H1 (cell line): ENCODE data around the gene CBFA2T2. TPM values are rescaled to one million over a fixed set of nuclear protein-coding genes. Genes with fewer than 3 reads are reported as not detected.

Source experiments
- CTCF ChIA-PET: fragments of 300-600 bp; sonication (Branson Sonifier 250); formaldehyde crosslinking; loops from one replicate; lab custom pipeline; 2021; ENCODE audit not compliant: partially characterized antibody; lab: Charles Lee
- POLR2A ChIA-PET: fragments of 300-600 bp; sonication (Branson Sonifier 250); formaldehyde crosslinking; loops from one replicate; lab custom pipeline; 2021; ENCODE audit warnings: inconsistent platforms; ENCODE audit not compliant: partially characterized antibody; lab: Charles Lee
- DNase-seq, 2 experiments: peaks; one replicate each; pipeline versions ENCODE4 v3.0.0 to v3.0.0-alpha.2; 2010 to 2022; ENCODE audit warnings: low spot score in 2 of 2, low read depth in 1 of 2, mixed read lengths in 1 of 2
- FAIRE-seq: peaks from 2 replicates; lab custom pipeline; 2011; peaks lifted over from hg19 to GRCh38; lab: Jason Lieb, UNC
- H2AFZ ChIP-seq: 2 replicates; pipeline ENCODE4 v1.8.1; 2012; ENCODE audit warnings: low read length, inconsistent platforms
- H2AK5ac ChIP-seq: 2 replicates; pipeline ENCODE4 v1.6.1; 2013; ENCODE audit warnings: low read depth, low read length
- H2BK120ac ChIP-seq: replicated peaks from 2 replicates; pipeline ENCODE3; 2013; ENCODE audit warnings: low read depth, low read length, inconsistent platforms
- H2BK12ac ChIP-seq: 2 replicates; pipeline ENCODE4 v1.6.1; 2013; ENCODE audit warnings: low read depth, low read length
- H2BK15ac ChIP-seq: 2 replicates; pipeline ENCODE4 v1.6.1; 2013; ENCODE audit warnings: low read length
- H2BK20ac ChIP-seq: 2 replicates; pipeline ENCODE4 v1.6.1; 2013; ENCODE audit warnings: low read length
- H2BK5ac ChIP-seq: 2 replicates; pipeline ENCODE4 v1.6.1; 2013; ENCODE audit warnings: low read depth, low read length
- H3K14ac ChIP-seq: 2 replicates; pipeline ENCODE4 v1.6.1; 2013; ENCODE audit warnings: inconsistent platforms; ENCODE audit not compliant: insufficient read length
- H3K18ac ChIP-seq: 2 replicates; pipeline ENCODE4 v1.6.1; 2013; ENCODE audit warnings: low read length; ENCODE audit errors: extremely low read depth
- H3K23ac ChIP-seq: 2 replicates; pipeline ENCODE4 v1.6.1; 2013; ENCODE audit warnings: inconsistent platforms; ENCODE audit not compliant: insufficient read length
- H3K23me2 ChIP-seq: 2 replicates; pipeline ENCODE4 v1.6.1; 2013; ENCODE audit warnings: low read depth, low read length
- H3K27ac ChIP-seq: 2 replicates; pipeline ENCODE4 v1.6.1; 2011; ENCODE audit warnings: low read depth, low read length, inconsistent platforms
- H3K27me3 ChIP-seq, 4 experiments: replicated peaks in 1 of 4; 1 replicate in 1 of 4; 2 replicates in 3 of 4; pipeline versions ENCODE4 v1.6.1 to v1.8.1; 2011 to 2013; ENCODE audit warnings: low read length in 3 of 4, mild to moderate bottlenecking in 3 of 4, inconsistent platforms in 2 of 4, mixed read lengths in 2 of 4, moderate library complexity in 1 of 4; ENCODE audit not compliant: control insufficient read depth in 3 of 4, insufficient read depth in 3 of 4; ENCODE audit errors: extremely low read depth in 1 of 4
- H3K36me3 ChIP-seq, 4 experiments: 2 replicates each; pipeline versions ENCODE4 v1.6.1 to v1.8.1; 2011 to 2013; ENCODE audit warnings: mild to moderate bottlenecking in 4 of 4, low read length in 3 of 4, moderate library complexity in 2 of 4, control low read depth in 1 of 4, inconsistent platforms in 1 of 4; ENCODE audit not compliant: insufficient read depth in 4 of 4, control insufficient read depth in 2 of 4
- H3K4ac ChIP-seq: replicated peaks from 2 replicates; pipeline ENCODE3; 2013; ENCODE audit warnings: low read length, low read depth, mixed read lengths, inconsistent platforms; ENCODE audit not compliant: insufficient read length
- H3K4me1 ChIP-seq, 4 experiments: replicated peaks in 1 of 4; 1 replicate in 1 of 4; 2 replicates in 3 of 4; pipeline versions ENCODE4 v1.6.1 to v1.8.1; 2011 to 2013; ENCODE audit warnings: low read length in 3 of 4, inconsistent platforms in 2 of 4, mixed read lengths in 1 of 4; ENCODE audit not compliant: insufficient read depth in 4 of 4, control insufficient read depth in 3 of 4
- H3K4me2 ChIP-seq, 2 experiments: 2 replicates each; pipeline versions ENCODE4 v1.6.1 to v1.8.1; 2011 to 2013; ENCODE audit warnings: low read depth in 2 of 2, low read length in 2 of 2, control low read depth in 1 of 2, inconsistent platforms in 1 of 2, mild to moderate bottlenecking in 1 of 2; ENCODE audit not compliant: insufficient read depth in 1 of 2
- H3K4me3 ChIP-seq, 4 experiments: fragments of 200-600, 300-600 bp in 1 of 4; sonication (generic), shearing (Covaris generic), sonication (Bioruptor Twin) in 1 of 4; 2 replicates each; pipeline versions ENCODE4 v1.5.1 to v1.8.1; 2011 to 2016; ENCODE audit warnings: low read length in 4 of 4, low read depth in 3 of 4, control low read depth in 2 of 4, inconsistent platforms in 2 of 4, mild to moderate bottlenecking in 2 of 4, mixed read lengths in 1 of 4, moderate library complexity in 1 of 4; ENCODE audit not compliant: insufficient read depth in 2 of 4; ENCODE audit errors: extremely low read depth in 1 of 4
- H3K56ac ChIP-seq: replicated peaks from 2 replicates; pipeline ENCODE3; 2013; ENCODE audit warnings: low read depth, mild to moderate bottlenecking, mixed read lengths, low read length, inconsistent platforms; ENCODE audit not compliant: insufficient read length
- H3K79me1 ChIP-seq: 2 replicates; pipeline ENCODE4 v1.6.1; 2013; ENCODE audit warnings: low read depth, low read length, control low read depth
- H3K79me2 ChIP-seq, 2 experiments: 2 replicates each; pipeline versions ENCODE4 v1.6.1 to v1.8.1; 2012 to 2013; ENCODE audit warnings: low read length in 2 of 2, mild to moderate bottlenecking in 2 of 2, inconsistent platforms in 1 of 2; ENCODE audit not compliant: insufficient read depth in 2 of 2, control insufficient read depth in 1 of 2
- H3K9ac ChIP-seq, 4 experiments: replicated peaks in 1 of 4; 1 replicate in 1 of 4; 2 replicates in 3 of 4; pipeline versions ENCODE4 v1.6.1 to v1.8.1; 2011 to 2013; ENCODE audit warnings: low read depth in 3 of 4, low read length in 3 of 4, control low read depth in 2 of 4, mild to moderate bottlenecking in 2 of 4, moderate library complexity in 2 of 4, inconsistent platforms in 1 of 4; ENCODE audit errors: extremely low read depth in 1 of 4
- H3K9me3 ChIP-seq, 2 experiments: 2 replicates each; pipeline versions ENCODE4 v1.6.1 to v1.8.1; 2012 to 2013; ENCODE audit warnings: mild to moderate bottlenecking in 2 of 2, moderate library complexity in 2 of 2, control low read depth in 1 of 2, inconsistent platforms in 1 of 2, low read depth in 1 of 2, low read length in 1 of 2, mixed read lengths in 1 of 2; ENCODE audit not compliant: insufficient read depth in 2 of 2
- H4K20me1 ChIP-seq, 2 experiments: replicated peaks in 1 of 2; 2 replicates each; pipeline versions ENCODE3 to v1.8.1; 2011 to 2013; ENCODE audit warnings: inconsistent platforms in 2 of 2, low read length in 2 of 2, mild to moderate bottlenecking in 1 of 2; ENCODE audit not compliant: insufficient read depth in 2 of 2, control insufficient read depth in 1 of 2
- H4K5ac ChIP-seq: 2 replicates; pipeline ENCODE4 v1.6.1; 2013; ENCODE audit warnings: low read length, low read depth, mixed read lengths, inconsistent platforms; ENCODE audit not compliant: insufficient read length
- H4K8ac ChIP-seq: 2 replicates; pipeline ENCODE4 v1.8.0; 2013; ENCODE audit warnings: mild to moderate bottlenecking, moderate library complexity, low read length, inconsistent platforms; ENCODE audit not compliant: insufficient read depth; ENCODE audit errors: extremely low read depth
- H4K91ac ChIP-seq: replicated peaks from 2 replicates; pipeline ENCODE3; 2013; ENCODE audit warnings: low read length, mixed read lengths, inconsistent platforms; ENCODE audit not compliant: insufficient read length
- BRCA1 ChIP-seq: IDR thresholded peaks from 2 replicates; pipeline ENCODE4 v1.6.1; 2012; ENCODE audit warnings: low read depth, low read length, improper control_type of control experiment
- CHD2 ChIP-seq: IDR thresholded peaks from 2 replicates; pipeline ENCODE4 v1.6.1; 2012; ENCODE audit warnings: low read length, improper control_type of control experiment
- CREB1 ChIP-seq: IDR thresholded peaks from 2 replicates; pipeline ENCODE4 v1.6.1; 2012; ENCODE audit warnings: inconsistent platforms
- EP300 ChIP-seq, 2 experiments: IDR thresholded peaks; 1 replicate in 1 of 2; 2 replicates in 1 of 2; pipeline ENCODE4 v1.6.1; 2011 to 2012; ENCODE audit warnings: low read depth in 2 of 2, low read length in 2 of 2, mild to moderate bottlenecking in 2 of 2, borderline replicate concordance in 1 of 2, inconsistent platforms in 1 of 2, moderate library complexity in 1 of 2
- KDM1A ChIP-seq: fragments of 200-600, 300-600 bp; sonication (generic); IDR thresholded peaks from 2 replicates; pipeline ENCODE4 v1.7.1; 2016; ENCODE audit warnings: mild to moderate bottlenecking, low read length, borderline replicate concordance
- KDM5A ChIP-seq: fragments of 200-600 bp; IDR thresholded peaks from 2 replicates; pipeline ENCODE4 v1.7.1; 2012; ENCODE audit warnings: mild to moderate bottlenecking, low read length, inconsistent platforms, mixed read lengths
- MAX ChIP-seq: IDR thresholded peaks from 2 replicates; pipeline ENCODE4 v1.6.1; 2012; ENCODE audit warnings: inconsistent platforms
- PHF8 ChIP-seq: fragments of 200-600 bp; sonication (generic); conservative IDR thresholded peaks from 2 replicates; pipeline ENCODE4 v1.7.1; 2012; ENCODE audit warnings: low read depth, mild to moderate bottlenecking, inconsistent platforms, low read length, moderate library complexity
- SIRT6 ChIP-seq: IDR thresholded peaks from one replicate; pipeline ENCODE4 v1.7.1; 2012; ENCODE audit warnings: low read length, inconsistent platforms
- SP2 ChIP-seq: IDR thresholded peaks from 2 replicates; pipeline ENCODE4 v1.6.1; 2012; ENCODE audit warnings: mild to moderate bottlenecking, low read length, inconsistent platforms
- WGBS, 2 experiments: shearing (Covaris generic) in 1 of 2; methylation state at CpG; one replicate each; pipeline versions ENCODE4 v1.1.6 to v1.1.7; 2013 to 2015; ENCODE audit warnings: low lambda C conversion rate in 2 of 2, mixed read lengths in 2 of 2, inconsistent platforms in 1 of 2, low coverage in 1 of 2, missing lambda C conversion rate in 1 of 2; ENCODE audit not compliant: insufficient replicate concordance in 2 of 2, insufficient coverage in 1 of 2, insufficient read length in 1 of 2; ENCODE audit errors: extremely low coverage in 1 of 2, missing lambda C conversion rate in 1 of 2; 5-methylcytosine and 5-hydroxymethylcytosine counted together
- polyA plus RNA-seq, 7 experiments: library from polyadenylated mRNA; depleted of rRNA in 3 of 7; stranded (reverse) in 5 of 7; unstranded in 2 of 7; fragments of >200 nt in 5 of 7; fragments of 200-250 nt in 2 of 7; gene quantifications; 1 replicate in 5 of 7; 2 replicates in 1 of 7; 4 replicates in 1 of 7; pipeline versions ENCODE4 v1.2.1 to v1.2.3, GENCODE V29; 2011 to 2013; ENCODE audit warnings: missing spikeins in 2 of 7, mixed read lengths in 2 of 7
- total RNA-seq: library from RNA; stranded (reverse); fragmentation: NEBNext Ultra II Directional; extraction: Animal tissue kit (Norgen Biotek cat#: 25700); gene quantifications from 2 replicates; pipeline ENCODE4 v1.2.1, GENCODE V29; 2021

Gene CBFA2T2
- total and polyA plus RNA-seq, 2 of the 8 experiments (the other 6 are each of a cell fraction or from before 2014, with no cell fraction given), result 11.6 to 12.9 TPM

- ChIA-PET CTCF (interaction anchor here (1.4 to 1.6 kb wide), 2 partner anchors 14 to 52 kb away, joined by 4 read pairs; no protein-coding TSS in a partner anchor), POLR2A (interaction anchor here (2.1 to 2.8 kb wide), 2 partner anchors 14 to 43 kb away, joined by 6 to 10 read pairs; partner anchors contain the start of genes NECAB3 and ZNF341)
- no peaks in the 10 kb centered on the region for H3K9me3 ChIP-seq
- H2BK20ac ChIP-seq, result no peak overlapping the region
- H2BK5ac ChIP-seq, result no peak overlapping the region
- H2BK12ac ChIP-seq, result no peak overlapping the region
- peaks cover 0 to 9% (median 2%) of the 10 kb centered on the region in 4 experiments; a peak in 4 of 7 replicates for H3K27me3 ChIP-seq
- H4K8ac ChIP-seq, result no peak overlapping the region
- peaks cover 7 to 11% of the 10 kb centered on the region in 2 experiments for H4K20me1 ChIP-seq
- no peak overlapping the region for H2AFZ ChIP-seq
- H3K14ac ChIP-seq, result no peak overlapping the region
- H3K36me3 ChIP-seq, result peaks cover 0 to under 1% (median 0%) of the 10 kb centered on the region in 4 experiments; a peak in 1 of 8 replicates
- DNase-seq, result no peak
- H3K9ac ChIP-seq, result no peak overlapping the region
- H3K79me2 ChIP-seq, result peaks cover 0 to 17% of the 10 kb centered on the region in 2 experiments; a peak in 3 of 4 replicates
- WGBS, 2 experiments, result 82% methylated on average over 3 of the region's 3 CpGs; no CpG with 5 or more reads in 1 of the 2 experiments
- H3K4me1 ChIP-seq, result peaks cover 4 to 26% (median 20%) of the 10 kb centered on the region in 4 experiments
- H3K4me3 ChIP-seq, result no peak overlapping the region
- H4K91ac ChIP-seq, result no peak overlapping the region
- no peak overlapping the region for H2BK15ac ChIP-seq
- H3K56ac ChIP-seq, result no peak overlapping the region
- H2BK120ac ChIP-seq, result no peak overlapping the region
- no peak overlapping the region for H3K18ac ChIP-seq
- FAIRE-seq, result no peak
- no peak overlapping the region for H3K4ac ChIP-seq
- H3K23ac ChIP-seq, result no peak overlapping the region
- peaks cover 9% of the 10 kb centered on the region for H3K23me2 ChIP-seq
- H4K5ac ChIP-seq, result no peak overlapping the region
- no peak overlapping the region for H2AK5ac ChIP-seq
- no peak overlapping the region for H3K27ac ChIP-seq
- peaks cover 9% of the 10 kb centered on the region for H3K79me1 ChIP-seq
- H3K4me2 ChIP-seq, result no peak overlapping the region
- TF ChIP-seq BRCA1, result no peak
- no peak for TF ChIP-seq KDM5A
- TF ChIP-seq EP300 (IDR thresholded peaks at IDR 0.05; ENCODE audit: borderline replicate concordance in 1 of 2, low read depth in 2 of 2, low read length in 2 of 2), result no peak
- TF ChIP-seq PHF8, result no peak
- TF ChIP-seq CREB1, result no peak
- TF ChIP-seq SP2, result no peak
- no peak for TF ChIP-seq CHD2
- no peak for TF ChIP-seq SIRT6
- no peak for TF ChIP-seq KDM1A
- no peak for TF ChIP-seq MAX
These were observed 199.1 kb downstream of the CBFA2T2 start for GRCh38 chr20:33688938-33689424.
